Measurements from ENCODE around the gene NPEPL1.

DNA sequence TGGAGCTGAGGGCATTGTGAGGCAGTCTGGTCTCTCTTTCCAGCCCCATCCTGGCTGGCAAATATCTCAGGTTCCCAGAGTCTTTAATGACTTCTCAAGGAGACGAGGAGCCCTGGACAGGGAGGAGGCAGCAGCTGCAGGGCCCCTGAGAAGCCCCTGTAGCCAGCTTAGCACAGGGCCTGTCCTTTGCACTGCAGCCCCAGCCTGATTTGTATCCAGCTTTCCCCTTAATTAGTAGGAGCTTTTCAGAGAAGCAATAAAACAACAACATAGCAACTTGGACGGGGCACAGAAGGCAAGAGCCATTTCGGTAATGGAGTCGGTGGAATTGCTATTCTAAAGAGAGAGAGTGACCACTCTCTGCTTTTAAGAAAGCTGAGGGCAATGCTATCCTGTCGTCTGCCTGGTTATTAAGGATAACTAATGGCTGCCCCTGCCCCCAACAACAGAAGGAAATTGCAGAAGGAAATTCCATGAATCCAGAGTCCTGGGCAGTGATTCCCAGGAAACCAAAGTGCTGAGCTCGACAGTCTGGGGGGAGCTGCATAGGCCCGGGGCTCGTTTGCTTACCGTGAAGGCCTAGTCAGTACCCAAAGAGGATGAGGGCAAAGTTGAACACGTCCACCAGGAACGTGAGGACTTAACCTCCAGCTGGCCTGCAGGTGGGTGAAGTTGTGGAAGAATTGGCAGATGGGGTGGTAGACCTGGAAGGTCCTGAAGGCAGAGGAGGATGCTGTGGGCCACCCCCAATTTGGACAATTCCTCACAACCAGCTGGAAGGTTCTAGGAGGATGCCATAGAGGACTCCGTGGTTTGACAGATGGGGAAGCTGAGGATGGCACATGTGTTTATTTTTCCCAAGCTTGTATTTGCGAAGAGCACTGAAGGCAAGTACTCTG lies 50.3 kb downstream of the NPEPL1 start:
- TF ChIP-seq POLR2A (IDR thresholded peaks at IDR 0.05; ENCODE audit: low read length) (no peak), GATA1 (IDR thresholded peaks at IDR 0.05; ENCODE audit: low read depth, low read length) (no peak)
